Kidney epithelial cell (primary cell): Measurements from ENCODE around the gene SPINDOC. TPM values are rescaled to one million over a fixed set of nuclear protein-coding genes. Genes with fewer than 3 reads are reported as not detected.

Experiments
- DNase-seq: peaks from one replicate; pipeline ENCODE4 v3.0.0-alpha.2; 2010; ENCODE audit warnings: low read depth
- H3K27me3 ChIP-seq: 2 replicates; pipeline ENCODE4 v1.6.0; 2011; ENCODE audit warnings: low read length; ENCODE audit not compliant: control insufficient read depth, insufficient read depth
- H3K36me3 ChIP-seq: 2 replicates; pipeline ENCODE4 v1.5.1; 2011; ENCODE audit warnings: low read length; ENCODE audit not compliant: control insufficient read depth, insufficient read depth
- H3K4me3 ChIP-seq: 2 replicates; pipeline ENCODE4 v1.5.1; 2011; ENCODE audit warnings: low read depth, mild to moderate bottlenecking, control low read depth, low read length
- CTCF ChIP-seq: IDR thresholded peaks from 2 replicates; pipeline ENCODE4 v1.5.1; 2011; ENCODE audit warnings: mild to moderate bottlenecking, moderate library complexity, low read length, control low read depth, inconsistent platforms; ENCODE audit not compliant: insufficient read depth, poor library complexity, severe bottlenecking
- total RNA-seq: library from RNA; depleted of rRNA; stranded (reverse); fragments of >200 nt; gene quantifications from 2 replicates; pipeline ENCODE4 v1.2.3, GENCODE V29; 2015

Gene SPINDOC
- total RNA-seq, 1 donor from 2014 or later: 41.4 TPM

- no peak for TF ChIP-seq CTCF
- DNase-seq: no peak
- Histone ChIP-seq H3K4me3 (no peak overlapping the region), H3K27me3 (no peaks in the 10 kb centered on the region), H3K36me3 (peaks cover 1% of the 10 kb centered on the region)
These were observed 19.8 kb downstream of the SPINDOC start for GRCh38 chr11:63833048-63833447.

GRCh38 chr11:63834535-63835157, 21.4 kb downstream of the SPINDOC start:
- TF ChIP-seq CTCF: no peak
- Histone ChIP-seq H3K36me3 (no peaks in the 10 kb centered on the region), H3K27me3 (no peaks in the 10 kb centered on the region), H3K4me3 (no peak overlapping the region)
- DNase-seq: no peak

GRCh38 chr11:63835158-63835545, 21.9 kb downstream of the SPINDOC start:
- Histone ChIP-seq H3K36me3 (no peaks in the 10 kb centered on the region), H3K4me3 (no peak overlapping the region), H3K27me3 (no peaks in the 10 kb centered on the region)
- no peak for DNase-seq
- no peak for TF ChIP-seq CTCF

- Histone ChIP-seq H3K27me3 (no peaks in the 10 kb centered on the region), H3K36me3 (no peaks in the 10 kb centered on the region), H3K4me3 (no peak overlapping the region)
- no peak for DNase-seq
- peak; percentile 82 for TF ChIP-seq CTCF
These were observed 23.9 kb downstream of the SPINDOC start for GRCh38 chr11:63837027-63837688.

- no peak for TF ChIP-seq CTCF
- Histone ChIP-seq H3K27me3 (no peaks in the 10 kb centered on the region), H3K36me3 (no peaks in the 10 kb centered on the region), H3K4me3 (no peak overlapping the region)
- no peak for DNase-seq
These were observed 24.5 kb downstream of the SPINDOC start for GRCh38 chr11:63837739-63838138.
